H9 (cell line): ENCODE measurements around the gene TENM3. TPM values are rescaled to one million over a fixed set of nuclear protein-coding genes. Genes with fewer than 3 reads are reported as not detected.

Source experiments
- DNase-seq: peaks from one replicate; pipeline ENCODE4 v3.0.0-alpha.2; 2017
- H2AFZ ChIP-seq: one replicate; pipeline ENCODE4 v1.6.1; 2013; ENCODE audit warnings: mild to moderate bottlenecking, low read length, control low read depth, moderate library complexity
- H2AK5ac ChIP-seq: 2 replicates; pipeline ENCODE4 v1.6.1; 2013; ENCODE audit warnings: low read length, control low read depth, mixed read lengths; ENCODE audit not compliant: insufficient read length
- H2BK120ac ChIP-seq: one replicate; pipeline ENCODE4 v1.6.1; 2013; ENCODE audit warnings: low read depth, mild to moderate bottlenecking, low read length, control low read depth, inconsistent platforms; ENCODE audit not compliant: poor library complexity, severe bottlenecking
- H2BK12ac ChIP-seq: 2 replicates; pipeline ENCODE4 v1.6.1; 2013; ENCODE audit warnings: low read length, control low read depth, mixed read lengths, low read depth; ENCODE audit not compliant: insufficient read length
- H2BK15ac ChIP-seq: 2 replicates; pipeline ENCODE4 v1.6.1; 2013; ENCODE audit warnings: low read depth, low read length, control low read depth
- H2BK20ac ChIP-seq: one replicate; pipeline ENCODE4 v1.6.1; 2013; ENCODE audit warnings: low read depth, mild to moderate bottlenecking, low read length, control low read depth, inconsistent platforms; ENCODE audit not compliant: poor library complexity, severe bottlenecking
- H2BK5ac ChIP-seq: 2 replicates; pipeline ENCODE4 v1.6.1; 2013; ENCODE audit warnings: low read length, control low read depth, mixed read lengths; ENCODE audit not compliant: insufficient read length
- H3K14ac ChIP-seq: 2 replicates; pipeline ENCODE4 v1.6.1; 2013; ENCODE audit warnings: low read length, control low read depth; ENCODE audit not compliant: insufficient read depth
- H3K18ac ChIP-seq: 2 replicates; pipeline ENCODE4 v1.6.1; 2013; ENCODE audit warnings: low read depth, mild to moderate bottlenecking, mixed read lengths, low read length, control low read depth; ENCODE audit not compliant: insufficient read length
- H3K23ac ChIP-seq: 2 replicates; pipeline ENCODE4 v1.6.1; 2013; ENCODE audit warnings: low read length, control low read depth, mixed read lengths, low read depth; ENCODE audit not compliant: insufficient read length
- H3K23me2 ChIP-seq: 2 replicates; pipeline ENCODE4 v1.6.1; 2013; ENCODE audit warnings: low read depth, mild to moderate bottlenecking, mixed read lengths, low read length, control low read depth; ENCODE audit not compliant: insufficient read length, poor library complexity, severe bottlenecking
- H3K27ac ChIP-seq: 2 replicates; pipeline ENCODE4 v1.5.1; 2013; ENCODE audit warnings: low read length, control low read depth, mixed read lengths, low read depth; ENCODE audit not compliant: insufficient read length
- H3K27me3 ChIP-seq: 2 replicates; pipeline ENCODE4 v1.6.1; 2013; ENCODE audit warnings: low read length, control low read depth, inconsistent platforms; ENCODE audit not compliant: insufficient read depth
- H3K4ac ChIP-seq: 2 replicates; pipeline ENCODE4 v1.6.1; 2013; ENCODE audit warnings: low read depth, mild to moderate bottlenecking, control low read depth, inconsistent platforms, low read length, moderate library complexity
- H3K4me1 ChIP-seq: 2 replicates; pipeline ENCODE4 v1.6.1; 2013; ENCODE audit warnings: low read length, control low read depth, inconsistent platforms; ENCODE audit not compliant: insufficient read depth
- H3K4me2 ChIP-seq: 2 replicates; pipeline ENCODE4 v1.6.1; 2013; ENCODE audit warnings: low read length, control low read depth, mixed read lengths; ENCODE audit not compliant: insufficient read length, insufficient read depth
- H3K56ac ChIP-seq: 2 replicates; pipeline ENCODE4 v1.6.1; 2013; ENCODE audit warnings: low read depth, mild to moderate bottlenecking, mixed read lengths, low read length, control low read depth; ENCODE audit not compliant: insufficient read length
- H3K79me1 ChIP-seq: 2 replicates; pipeline ENCODE4 v1.6.1; 2013; ENCODE audit warnings: low read depth, mild to moderate bottlenecking, moderate library complexity, low read length, control low read depth, inconsistent platforms; ENCODE audit not compliant: insufficient read depth, poor library complexity, severe bottlenecking
- H3K79me2 ChIP-seq: 2 replicates; pipeline ENCODE4 v1.6.1; 2013; ENCODE audit warnings: low read length, control low read depth, inconsistent platforms; ENCODE audit not compliant: insufficient read depth
- H3K9ac ChIP-seq: 2 replicates; pipeline ENCODE4 v1.6.1; 2013; ENCODE audit warnings: low read length, control low read depth, mixed read lengths; ENCODE audit not compliant: insufficient read length; ENCODE audit errors: extremely low read depth
- H3K9me3 ChIP-seq: one replicate; pipeline ENCODE4 v1.6.1; 2013; ENCODE audit warnings: low read depth, low read length, inconsistent platforms; ENCODE audit not compliant: control insufficient read depth
- H3T11ph ChIP-seq: one replicate; pipeline ENCODE4 v1.6.1; 2013; ENCODE audit warnings: mild to moderate bottlenecking, low read length, control low read depth, inconsistent platforms
- H4K20me1 ChIP-seq: one replicate; pipeline ENCODE4 v1.6.1; 2013; ENCODE audit not compliant: control insufficient read depth, insufficient read length, insufficient read depth
- H4K5ac ChIP-seq: 2 replicates; pipeline ENCODE4 v1.6.1; 2013; ENCODE audit warnings: low read depth, mild to moderate bottlenecking, mixed read lengths, low read length, control low read depth; ENCODE audit not compliant: insufficient read length
- H4K8ac ChIP-seq: replicated peaks from 2 replicates; pipeline ENCODE4 v1.6.1; 2013; ENCODE audit warnings: low read length, control low read depth, mixed read lengths, low read depth; ENCODE audit not compliant: insufficient read length
- H4K91ac ChIP-seq: 2 replicates; pipeline ENCODE4 v1.6.1; 2013; ENCODE audit warnings: low read depth, mild to moderate bottlenecking, moderate library complexity, mixed read lengths, low read length, control low read depth; ENCODE audit not compliant: insufficient read length
- H3K27ac Mint-ChIP-seq, 3 experiments: 2 replicates in 2 of 3; 3 replicates in 1 of 3; pipeline ENCODE4 v1.8.0; 2020 to 2021; ENCODE audit warnings: mixed read lengths in 3 of 3, mild to moderate bottlenecking in 1 of 3, moderate library complexity in 1 of 3
- H3K27me3 Mint-ChIP-seq: 2 replicates; pipeline ENCODE4 v1.8.0; 2021; ENCODE audit warnings: low read depth, mild to moderate bottlenecking, moderate library complexity, mixed read lengths
- H3K36me3 Mint-ChIP-seq, 3 experiments: 2 replicates in 2 of 3; 3 replicates in 1 of 3; pipeline ENCODE4 v1.8.0; 2020 to 2021; ENCODE audit warnings: low read depth in 3 of 3, mixed read lengths in 3 of 3; ENCODE audit not compliant: insufficient read depth in 1 of 3
- H3K4me1 Mint-ChIP-seq, 2 experiments: 2 replicates each; pipeline ENCODE4 v1.8.0; 2020; ENCODE audit warnings: mixed read lengths in 2 of 2
- H3K4me3 Mint-ChIP-seq, 2 experiments: 2 replicates in 1 of 2; 3 replicates in 1 of 2; pipeline ENCODE4 v1.8.0; 2020 to 2021; ENCODE audit warnings: mild to moderate bottlenecking in 2 of 2, mixed read lengths in 2 of 2, moderate library complexity in 1 of 2
- H3K9me3 Mint-ChIP-seq, 2 experiments: 2 replicates in 1 of 2; 3 replicates in 1 of 2; pipeline ENCODE4 v1.8.0; 2020; ENCODE audit warnings: mild to moderate bottlenecking in 2 of 2, mixed read lengths in 2 of 2, moderate library complexity in 1 of 2
- CTCF ChIP-seq: fragments of 200-600 bp; sonication (generic); conservative IDR thresholded peaks from 3 replicates; pipeline ENCODE4 v1.8.0; 2021; ENCODE audit warnings: antibody characterized with exemption, mild to moderate bottlenecking
- WGBS: extraction: QIAGEN DNeasy Blood & Tissue Kit; methylation state at CpG from one replicate; pipeline ENCODE4 v1.1.7; 2013; ENCODE audit warnings: missing lambda C conversion rate, low lambda C conversion rate, mixed read lengths; ENCODE audit not compliant: insufficient read length; ENCODE audit errors: extremely low coverage; 5-methylcytosine and 5-hydroxymethylcytosine counted together
- total RNA-seq: library from RNA; stranded (reverse); gene quantifications from 2 replicates; pipeline ENCODE4 v1.2.1, GENCODE V29; 2021

The TENM3 gene
- total RNA-seq, 1 experiment from 2014 or later, result 49.6 TPM

DNA sequence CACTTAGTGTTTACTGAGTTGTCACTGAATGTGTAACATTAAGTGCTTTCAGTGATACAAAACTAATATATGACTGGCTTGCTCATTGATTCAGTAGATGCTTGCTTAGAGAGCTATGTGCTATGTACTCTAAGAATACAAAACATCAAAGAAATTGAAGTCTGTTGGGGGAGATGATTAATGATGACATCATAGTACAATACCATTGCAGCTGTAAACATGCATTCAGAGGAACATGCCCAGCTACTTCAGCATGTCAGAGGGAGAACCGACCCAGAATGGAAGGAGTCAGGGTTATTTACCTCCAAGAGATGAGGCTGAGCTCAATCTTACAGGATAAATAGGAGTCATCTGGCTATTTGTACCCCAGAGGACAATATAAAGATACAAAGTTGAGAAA lies 290.8 kb downstream of the TENM3 start:
- no peaks in the 10 kb centered on the region for H3K23me2 ChIP-seq
- H3K56ac ChIP-seq, result no peak overlapping the region
- H3K4me1 Mint-ChIP-seq, result peaks cover 27 to 31% of the 10 kb centered on the region in 2 experiments
- no peaks in the 10 kb centered on the region for H3K27me3 ChIP-seq
- no peak overlapping the region for H2BK12ac ChIP-seq
- DNase-seq, result no peak
- no peak overlapping the region for H4K91ac ChIP-seq
- H3K23ac ChIP-seq, result no peak overlapping the region
- H3K79me1 ChIP-seq, result no peaks in the 10 kb centered on the region
- H2BK20ac ChIP-seq, result no peak overlapping the region
- H4K20me1 ChIP-seq, result no peaks in the 10 kb centered on the region
- H3K36me3 Mint-ChIP-seq, result no peaks in the 10 kb centered on the region
- peaks cover 2% of the 10 kb centered on the region; the same call in 1 of the 2 replicates for H3K79me2 ChIP-seq
- H3K9me3 Mint-ChIP-seq, result no peaks in the 10 kb centered on the region
- H2AK5ac ChIP-seq, result no peak overlapping the region
- no peak overlapping the region for H4K8ac ChIP-seq
- no peak overlapping the region for H3T11ph ChIP-seq
- no peak overlapping the region for H3K14ac ChIP-seq
- no peaks in the 10 kb centered on the region for H3K27me3 Mint-ChIP-seq
- no peak overlapping the region for H3K4me2 ChIP-seq
- no peak overlapping the region for H3K4ac ChIP-seq
- H2BK5ac ChIP-seq, result no peak overlapping the region
- peaks cover 23% of the 10 kb centered on the region; the same call in 1 of the 2 replicates for H3K4me1 ChIP-seq
- H3K27ac Mint-ChIP-seq, result peak overlapping the region in 2 of 3 experiments; percentile 63 to 66; a peak in 3 of 7 replicates
- H3K4me3 Mint-ChIP-seq, result no peak overlapping the region
- no peak overlapping the region for H2AFZ ChIP-seq
- WGBS, result no CpG with 5 or more reads among the region's 1 CpG
- no peak for TF ChIP-seq CTCF
- no peaks in the 10 kb centered on the region for H3K9me3 ChIP-seq
- no peak overlapping the region for H3K18ac ChIP-seq
- H3K9ac ChIP-seq, result no peak overlapping the region
- no peak overlapping the region for H2BK15ac ChIP-seq
- no peak overlapping the region for H3K27ac ChIP-seq
- H4K5ac ChIP-seq, result no peak overlapping the region
- H2BK120ac ChIP-seq, result no peak overlapping the region
